GM19328 (cell line): ENCODE measurements around the gene C9orf43.

ENCODE experiments used
- ATAC-seq: cut with Tn5 transposase; IDR thresholded peaks from one replicate; pipeline ENCODE4 v1.9.1; 2021; ENCODE audit warnings: mild to moderate bottlenecking, moderate library complexity; ENCODE audit not compliant: unreplicated experiment

C9orf43 gene

GRCh38 chr9:113463418-113464285, 53.1 kb downstream of the C9orf43 start, which contains the start of gene RGS3:
Gene RGS3, plus strand, starts transcription at chr9:113463727. Its CDS starts 76 bp downstream, at chr9:113463803.
- ATAC-seq: no peak

DNA sequence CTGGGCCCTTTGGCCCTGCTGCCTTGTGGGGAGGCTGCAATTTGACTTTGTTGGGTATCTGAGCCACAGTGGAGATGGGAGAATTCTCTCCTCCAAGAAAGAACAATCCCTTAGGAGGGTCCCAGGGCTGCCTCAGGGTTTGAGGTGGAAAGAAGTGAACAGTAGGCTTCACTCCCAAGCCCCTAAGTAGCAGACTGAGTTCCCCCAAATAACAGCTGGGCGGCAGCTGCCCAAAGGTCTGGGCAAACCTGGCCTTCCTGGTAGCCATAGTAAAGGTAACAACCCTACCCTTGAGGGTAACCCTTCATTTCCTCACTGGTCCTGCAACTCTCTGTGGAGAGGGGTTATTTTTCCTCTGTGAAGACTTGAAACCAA, 53.7 kb downstream of the C9orf43 start:
- ATAC-seq: no peak

DNA sequence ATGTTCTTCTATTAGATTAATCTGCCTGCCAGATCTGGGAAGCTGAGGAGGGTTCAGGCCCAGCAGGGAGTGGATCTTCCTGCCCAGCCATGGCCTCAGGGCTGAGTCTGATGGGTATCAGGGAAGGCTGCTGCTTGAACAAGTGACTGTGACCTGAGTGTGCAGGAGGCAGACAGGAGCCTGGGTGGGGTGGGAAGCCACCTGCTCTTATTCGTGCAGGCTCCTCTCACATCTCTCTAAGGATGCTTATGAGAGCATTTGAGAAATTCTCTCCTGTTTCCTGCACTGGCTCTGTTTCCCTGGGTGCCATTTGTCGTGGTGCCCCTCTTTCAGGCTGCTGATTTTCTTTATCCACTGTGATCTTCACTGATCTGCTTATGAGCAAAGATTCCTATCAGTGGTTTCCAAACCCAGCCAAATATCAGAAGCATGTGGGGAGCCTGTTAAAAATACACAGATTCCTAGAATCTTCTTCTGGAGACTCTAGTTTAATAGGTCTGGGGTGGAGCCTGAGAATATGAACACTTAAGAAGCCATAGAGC, 55.1 kb downstream of the C9orf43 start:
- ATAC-seq: no peak

DNA sequence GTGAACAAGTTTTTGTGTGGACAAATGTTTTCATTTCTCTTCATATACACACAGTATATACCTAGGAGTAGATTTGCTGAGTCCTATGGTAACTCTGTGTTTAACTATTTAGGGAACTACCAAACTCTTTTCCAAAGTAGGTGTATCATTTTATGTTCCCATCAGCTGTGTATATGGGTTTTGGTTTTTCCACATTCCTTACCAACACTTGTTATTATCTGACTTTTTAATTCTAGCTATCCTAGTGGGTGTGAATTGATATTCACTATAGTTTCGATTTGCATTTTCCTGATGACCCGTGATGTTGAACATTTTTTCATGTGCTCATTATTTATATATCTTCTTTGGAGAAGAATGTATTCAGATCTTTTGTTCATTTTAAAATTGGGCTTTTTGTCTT, 56.6 kb downstream of the C9orf43 start:
- ATAC-seq: no peak

GRCh38 chr9:113468716-113469448, 58.3 kb downstream of the C9orf43 start:
- no peak for ATAC-seq

DNA sequence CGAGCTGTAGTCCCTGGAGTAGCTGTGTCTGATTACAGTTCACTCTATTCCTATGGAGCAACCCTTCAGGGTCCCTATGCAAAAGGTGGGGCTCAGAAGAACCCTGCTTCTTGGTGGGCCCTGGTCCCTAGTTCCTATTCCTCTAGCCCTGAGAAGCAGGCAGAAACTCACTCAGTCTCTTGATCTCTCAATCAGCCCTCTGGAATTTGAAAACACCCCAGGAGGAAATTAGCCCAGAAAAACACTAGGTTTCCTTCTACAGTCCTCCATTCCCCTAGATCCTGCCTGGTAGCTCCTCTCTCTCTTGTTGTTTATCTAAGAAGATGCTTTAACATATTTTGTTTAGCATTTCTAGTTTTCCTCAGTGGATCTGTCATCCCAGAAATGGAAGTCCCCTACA, 60.6 kb downstream of the C9orf43 start:
- ATAC-seq: no peak

DNA sequence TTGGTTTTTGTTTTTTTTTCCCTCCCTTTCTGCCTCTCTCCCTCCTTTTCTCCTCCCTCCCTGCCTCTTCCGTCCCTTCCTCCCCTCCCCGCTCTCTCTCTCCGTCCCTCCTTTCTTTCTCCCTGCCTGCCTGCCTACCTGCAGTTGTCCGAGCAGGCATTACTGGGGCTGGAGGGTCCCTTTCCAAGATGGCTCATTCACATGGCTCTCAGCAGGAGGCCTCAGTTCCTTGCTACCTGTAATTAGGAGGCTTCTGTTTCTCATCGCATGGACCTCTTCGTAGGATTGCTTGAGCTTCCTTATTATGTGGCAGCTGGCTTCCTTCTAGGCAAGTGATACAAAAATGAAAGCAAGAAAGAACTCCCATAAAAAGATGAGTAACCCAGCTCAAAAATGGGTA, 61.0 kb downstream of the C9orf43 start:
- ATAC-seq: no peak

GRCh38 chr9:113472199-113472598, 61.7 kb downstream of the C9orf43 start:
- no peak for ATAC-seq

GRCh38 chr9:113474360-113475028, 63.9 kb downstream of the C9orf43 start:
- no peak for ATAC-seq

DNA sequence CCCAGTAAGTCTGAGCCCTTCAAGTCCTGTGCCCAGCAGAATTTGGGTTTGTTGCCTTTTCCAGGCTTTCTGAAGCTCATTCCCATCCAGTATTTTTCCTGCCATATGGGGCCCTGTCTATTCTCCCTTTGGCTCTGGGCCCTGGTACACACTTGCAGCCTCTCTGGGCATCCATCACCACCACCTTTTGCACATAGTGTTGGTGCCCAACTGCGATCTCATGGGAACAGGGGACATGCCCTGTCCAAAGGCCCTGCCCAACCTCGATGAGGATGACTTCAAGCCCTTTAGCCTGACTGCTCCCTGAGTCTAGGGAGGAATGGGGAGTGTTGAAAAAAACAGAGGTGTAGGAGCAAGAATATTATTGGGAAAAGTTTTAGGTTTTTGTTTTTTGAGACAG, 64.5 kb downstream of the C9orf43 start:
- no peak for ATAC-seq

DNA sequence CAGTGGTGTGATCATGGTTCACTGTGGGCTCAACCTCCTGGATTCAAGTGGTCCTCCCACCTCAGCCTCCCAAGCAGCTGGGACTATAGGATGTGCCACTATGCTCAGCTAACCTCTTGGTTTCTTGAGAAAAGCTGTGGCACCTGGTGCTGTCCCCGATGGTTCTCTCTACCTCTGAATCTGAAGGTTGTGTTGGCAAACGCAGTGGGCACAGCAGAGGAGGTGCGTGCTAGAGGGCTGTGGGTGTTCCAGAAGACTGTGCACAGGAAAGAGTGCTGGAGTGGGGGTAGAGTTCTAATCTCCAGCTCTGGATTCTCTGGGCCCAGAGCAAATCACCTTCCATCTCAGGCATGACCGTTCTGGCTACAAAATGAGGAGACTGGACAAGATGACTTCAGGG, 65.4 kb downstream of the C9orf43 start:
- no peak for ATAC-seq

DNA sequence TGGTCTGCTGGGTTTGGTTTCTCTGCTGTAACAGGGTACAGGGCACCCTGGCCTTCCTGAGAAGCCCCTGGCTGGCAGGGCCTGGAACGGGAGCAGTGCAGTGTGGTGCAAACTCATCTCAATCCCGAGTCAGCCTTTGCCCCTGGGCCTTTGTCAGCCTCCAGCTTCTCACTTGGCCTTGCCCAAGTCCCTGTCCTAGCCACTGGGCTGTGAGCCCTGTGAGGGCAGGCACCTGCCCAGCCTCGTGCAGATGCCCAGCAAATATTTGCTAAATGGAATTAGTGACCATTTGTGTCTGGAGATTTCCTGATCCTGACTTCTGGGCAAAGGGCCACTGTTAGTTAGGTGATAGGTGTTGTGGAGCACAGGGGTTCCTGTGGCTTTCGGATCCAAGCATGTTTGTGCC, 66.0 kb downstream of the C9orf43 start:
- no peak for ATAC-seq

GRCh38 chr9:113477058-113477457, 66.5 kb downstream of the C9orf43 start:
- no peak for ATAC-seq

DNA sequence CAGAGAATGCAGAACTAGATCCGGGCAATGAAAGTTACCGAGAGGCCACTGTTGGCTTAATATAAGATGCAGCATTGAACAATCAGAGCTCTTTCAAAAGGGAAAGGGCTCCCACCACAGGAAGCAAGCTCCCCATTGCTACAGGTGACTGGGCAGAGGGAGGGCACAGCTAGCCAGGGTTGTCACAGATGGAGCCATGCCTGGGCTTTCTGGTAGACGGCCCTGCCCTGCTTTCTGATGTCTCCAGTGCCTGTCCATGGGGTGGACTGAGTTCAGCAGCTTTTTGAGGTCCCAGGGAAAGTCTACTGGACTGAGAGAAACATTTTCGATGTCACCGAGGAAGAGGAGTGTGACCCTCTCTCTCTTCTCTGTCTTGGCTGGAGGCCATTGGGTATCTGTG, 67.1 kb downstream of the C9orf43 start:
- ATAC-seq: no peak

- ATAC-seq: no peak
These were observed 68.7 kb downstream of the C9orf43 start for GRCh38 chr9:113479174-113479621.
